ENCODE measurements around the gene MVB12A. TPM values are rescaled to one million over a fixed set of nuclear protein-coding genes. Genes with fewer than 3 reads are reported as not detected.

The MVB12A gene
- total RNA-seq, 2 donors from 2014 or later = 53.1 to 70.1 TPM

GRCh38 chr19:17436094-17436873, 16.4 kb downstream of the MVB12A start:
- Histone ChIP-seq H3K9ac (ENCODE audit: low read depth in 2 of 2, low read length in 2 of 2) (no peak overlapping the region), H3K4me1 (no peaks in the 10 kb centered on the region), H3K27ac (no peak overlapping the region), H3K9me3 (no peaks in the 10 kb centered on the region), H3K36me3 (no peaks in the 10 kb centered on the region), H3K27me3 (no peaks in the 10 kb centered on the region), H3K4me3 (no peak overlapping the region)
- no peak for TF ChIP-seq CTCF (IDR thresholded peaks at IDR 0.05)
- no peak for DNase-seq
- intact Hi-C loops (cut with DNase I) = no loop called here

- Histone ChIP-seq H3K4me1 (no peaks in the 10 kb centered on the region), H3K36me3 (no peaks in the 10 kb centered on the region), H3K27ac (no peak overlapping the region), H3K9me3 (no peaks in the 10 kb centered on the region), H3K27me3 (no peaks in the 10 kb centered on the region), H3K9ac (ENCODE audit: low read depth in 2 of 2, low read length in 2 of 2) (no peak overlapping the region), H3K4me3 (no peak overlapping the region)
- no peak for DNase-seq
- intact Hi-C loops (cut with DNase I) = no loop called here
- TF ChIP-seq CTCF (IDR thresholded peaks at IDR 0.05) = no peak
These were observed 17.0 kb downstream of the MVB12A start for GRCh38 chr19:17436874-17437267.

- no peak for TF ChIP-seq CTCF (IDR thresholded peaks at IDR 0.05)
- H3K9ac ChIP-seq (ENCODE audit: low read depth in 2 of 2, low read length in 2 of 2) = no peak overlapping the region
- no peaks in the 10 kb centered on the region for H3K36me3 ChIP-seq
- no peak for DNase-seq
- intact Hi-C loops (cut with DNase I) = no loop called here
- H3K4me3 ChIP-seq = no peak overlapping the region
- H3K27me3 ChIP-seq = no peaks in the 10 kb centered on the region
- no peak overlapping the region for H3K27ac ChIP-seq
- no peaks in the 10 kb centered on the region for H3K9me3 ChIP-seq
- no peaks in the 10 kb centered on the region for H3K4me1 ChIP-seq
These were observed 21.6 kb downstream of the MVB12A start for GRCh38 chr19:17441241-17442021.

GRCh38 chr19:17445526-17446165, 25.8 kb downstream of the MVB12A start:
- no peaks in the 10 kb centered on the region for H3K4me1 ChIP-seq
- no peak overlapping the region for H3K27ac ChIP-seq

More at GRCh38 chr19:17445526-17446165, 25.8 kb downstream of the MVB12A start:
- Histone ChIP-seq H3K9ac (ENCODE audit: low read depth in 2 of 2, low read length in 2 of 2) (no peak overlapping the region), H3K27me3 (peaks cover 12% of the 10 kb centered on the region), H3K36me3 (no peaks in the 10 kb centered on the region), H3K9me3 (no peaks in the 10 kb centered on the region), H3K4me3 (no peak overlapping the region)
- intact Hi-C loops (cut with DNase I) = no loop called here
- no peak for TF ChIP-seq CTCF (IDR thresholded peaks at IDR 0.05)
- no peak for DNase-seq
